ENCODE measurements around the gene LPP. TPM values are rescaled to one million over a fixed set of nuclear protein-coding genes. Genes with fewer than 3 reads are reported as not detected.

LPP gene
- total and polyA plus RNA-seq, 10 of the 15 experiments (the other 5 are each of a cell fraction or from before 2014, with no cell fraction given), result under 0.01 to 0.62 (median 0.03) TPM

GRCh38 chr3:188634285-188634684 lies 480.3 kb downstream of the LPP start:
- no peaks in the 10 kb centered on the region for H3K36me3 ChIP-seq (ENCODE audit: control insufficient read depth in 2 of 2, insufficient read depth in 2 of 2, low read length in 1 of 2)
- H3K4me2 ChIP-seq (ENCODE audit: control insufficient read depth, insufficient read depth), result no peak overlapping the region
- FAIRE-seq (no peak), DNase-seq (ENCODE audit: low read depth, low spot score) (no peak), ATAC-seq (no peak)
- no peaks in the 10 kb centered on the region for H3K79me2 ChIP-seq (ENCODE audit: control insufficient read depth, insufficient read depth, low read length)
- WGBS (ENCODE audit: insufficient coverage, insufficient replicate concordance, low lambda C conversion rate, missing lambda C conversion rate), result 55% methylated on average over 8 of the region's 8 CpGs
- no peak overlapping the region for H3K9ac ChIP-seq (ENCODE audit: control insufficient read depth, insufficient read depth, low read length)
- H3K9me3 ChIP-seq (replicated peaks; ENCODE audit: control insufficient read depth, insufficient read depth, low read length), result no peaks in the 10 kb centered on the region
- RAD21 ChIA-PET (ENCODE audit: unreplicated experiment), result no interaction called here
- no peak overlapping the region for H2AFZ ChIP-seq (ENCODE audit: control insufficient read depth, low read depth, low read length)
- in situ Hi-C loops (cut with MboI) (no loop called here), intact Hi-C loops (cut with micrococcal nuclease; ENCODE audit: unreplicated experiment) (no loop called here)
- no peak overlapping the region for H3K4me3 ChIP-seq
- CTCF ChIA-PET, result no interaction called here
- H3K27ac ChIP-seq (ENCODE audit: control insufficient read depth, insufficient read depth), result no peak overlapping the region
- SMC1A ChIA-PET (ENCODE audit: uncharacterized antibody, unreplicated experiment), result no interaction called here
- no peaks in the 10 kb centered on the region for H3K4me1 ChIP-seq (ENCODE audit: control insufficient read depth, insufficient read depth, low read length)
- BruUV-seq (replicated peaks), result no TSS peak
- POLR2A ChIA-PET, result no interaction called here
- H3K27me3 ChIP-seq (replicated peaks in 1 of 2; ENCODE audit: control insufficient read depth in 2 of 2, insufficient read depth in 2 of 2, low read length in 1 of 2), result no peaks in the 10 kb centered on the region
- no peaks in the 10 kb centered on the region for H4K20me1 ChIP-seq (ENCODE audit: control insufficient read depth, insufficient read depth)
- no peak for TF ChIP-seq ZBTB33 (IDR thresholded peaks at IDR 0.05)
- TF ChIP-seq CEBPZ (IDR thresholded peaks at IDR 0.05; ENCODE audit: low read depth, low read length), result no peak
- TF ChIP-seq, protein P1, sequence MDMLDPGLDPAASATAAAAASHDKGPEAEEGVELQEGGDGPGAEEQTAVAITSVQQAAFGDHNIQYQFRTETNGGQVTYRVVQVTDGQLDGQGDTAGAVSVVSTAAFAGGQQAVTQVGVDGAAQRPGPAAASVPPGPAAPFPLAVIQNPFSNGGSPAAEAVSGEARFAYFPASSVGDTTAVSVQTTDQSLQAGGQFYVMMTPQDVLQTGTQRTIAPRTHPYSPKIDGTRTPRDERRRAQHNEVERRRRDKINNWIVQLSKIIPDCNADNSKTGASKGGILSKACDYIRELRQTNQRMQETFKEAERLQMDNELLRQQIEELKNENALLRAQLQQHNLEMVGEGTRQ (IDR thresholded peaks at IDR 0.05; ENCODE audit: borderline replicate concordance, low read depth, low read length), result no peak
- TF ChIP-seq, protein P2, sequence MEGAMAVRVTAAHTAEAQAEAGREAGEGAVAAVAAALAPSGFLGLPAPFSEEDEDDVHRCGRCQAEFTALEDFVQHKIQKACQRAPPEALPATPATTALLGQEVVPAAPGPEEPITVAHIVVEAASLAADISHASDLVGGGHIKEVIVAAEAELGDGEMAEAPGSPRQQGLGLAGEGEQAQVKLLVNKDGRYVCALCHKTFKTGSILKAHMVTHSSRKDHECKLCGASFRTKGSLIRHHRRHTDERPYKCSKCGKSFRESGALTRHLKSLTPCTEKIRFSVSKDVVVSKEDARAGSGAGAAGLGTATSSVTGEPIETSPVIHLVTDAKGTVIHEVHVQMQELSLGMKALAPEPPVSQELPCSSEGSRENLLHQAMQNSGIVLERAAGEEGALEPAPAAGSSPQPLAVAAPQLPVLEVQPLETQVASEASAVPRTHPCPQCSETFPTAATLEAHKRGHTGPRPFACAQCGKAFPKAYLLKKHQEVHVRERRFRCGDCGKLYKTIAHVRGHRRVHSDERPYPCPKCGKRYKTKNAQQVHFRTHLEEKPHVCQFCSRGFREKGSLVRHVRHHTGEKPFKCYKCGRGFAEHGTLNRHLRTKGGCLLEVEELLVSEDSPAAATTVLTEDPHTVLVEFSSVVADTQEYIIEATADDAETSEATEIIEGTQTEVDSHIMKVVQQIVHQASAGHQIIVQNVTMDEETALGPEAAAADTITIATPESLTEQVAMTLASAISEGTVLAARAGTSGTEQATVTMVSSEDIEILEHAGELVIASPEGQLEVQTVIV (IDR thresholded peaks at IDR 0.05; ENCODE audit: borderline replicate concordance, partially characterized antibody), result no peak
- TF ChIP-seq, protein P3, sequence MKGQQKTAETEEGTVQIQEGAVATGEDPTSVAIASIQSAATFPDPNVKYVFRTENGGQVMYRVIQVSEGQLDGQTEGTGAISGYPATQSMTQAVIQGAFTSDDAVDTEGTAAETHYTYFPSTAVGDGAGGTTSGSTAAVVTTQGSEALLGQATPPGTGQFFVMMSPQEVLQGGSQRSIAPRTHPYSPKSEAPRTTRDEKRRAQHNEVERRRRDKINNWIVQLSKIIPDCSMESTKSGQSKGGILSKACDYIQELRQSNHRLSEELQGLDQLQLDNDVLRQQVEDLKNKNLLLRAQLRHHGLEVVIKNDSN (IDR thresholded peaks at IDR 0.05; ENCODE audit: borderline replicate concordance, extremely low read length, insufficient read depth, low read depth, low read length), result no peak
- TF ChIP-seq TCF7 (IDR thresholded peaks at IDR 0.05; ENCODE audit: borderline replicate concordance), result no peak
- no peak for TF ChIP-seq ETV6 (conservative IDR thresholded peaks at IDR 0.05 in 1 of 2, IDR thresholded peaks at IDR 0.05 in 1 of 2; ENCODE audit: borderline replicate concordance in 1 of 2, low read depth in 1 of 2)
- TF ChIP-seq CBX3 (IDR thresholded peaks at IDR 0.05; ENCODE audit: borderline replicate concordance, low read depth), result no peak
- no peak for TF ChIP-seq KLF5 (IDR thresholded peaks at IDR 0.05; ENCODE audit: partially characterized antibody)
- no peak for TF ChIP-seq HCFC1 (IDR thresholded peaks at IDR 0.05; ENCODE audit: low read length)
- no peak for TF ChIP-seq WRNIP1 (IDR thresholded peaks at IDR 0.05; ENCODE audit: borderline replicate concordance, low read depth, low read length)
- TF ChIP-seq SREBF1 (IDR thresholded peaks at IDR 0.05; ENCODE audit: low read length), result no peak
- TF ChIP-seq CEBPB (IDR thresholded peaks at IDR 0.05; ENCODE audit: borderline replicate concordance in 1 of 2, low read depth in 2 of 2, low read length in 2 of 2), result no peak

Data from GM12878 (cell line).